C4-2B (cell line): ENCODE measurements around the gene ATG7.

Source experiments
- ZFX ChIP-seq: fragments of 450-650 bp; IDR thresholded peaks from 2 replicates; pipeline ENCODE4 v1.6.1; 2017
- TF ChIP-seq, protein P1 (sequence below): fragments of 450-650 bp; conservative IDR thresholded peaks from 2 replicates; pipeline ENCODE4 v1.5.1; 2017; ENCODE audit warnings: mild to moderate bottlenecking

DNA sequence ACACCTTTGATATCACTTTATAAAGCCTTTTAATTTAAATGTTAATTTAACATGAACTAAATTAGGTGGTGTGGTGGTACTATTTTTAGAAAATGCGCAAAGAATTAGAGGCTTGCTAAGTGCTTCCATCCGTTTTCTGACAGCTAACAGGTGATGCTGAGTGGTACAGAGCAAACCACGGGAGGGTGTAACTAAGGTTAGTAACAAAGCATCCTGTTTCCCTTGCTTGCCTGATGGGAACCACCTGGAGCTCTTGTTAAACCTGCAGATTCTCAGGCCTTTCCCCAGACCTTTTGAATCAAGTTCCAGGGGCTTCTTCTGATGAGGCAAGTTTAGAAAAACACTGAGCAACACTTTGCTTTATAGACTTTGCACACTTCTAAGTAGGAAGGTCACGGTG lies 101.0 kb downstream of the ATG7 start:
- TF ChIP-seq, protein P1, sequence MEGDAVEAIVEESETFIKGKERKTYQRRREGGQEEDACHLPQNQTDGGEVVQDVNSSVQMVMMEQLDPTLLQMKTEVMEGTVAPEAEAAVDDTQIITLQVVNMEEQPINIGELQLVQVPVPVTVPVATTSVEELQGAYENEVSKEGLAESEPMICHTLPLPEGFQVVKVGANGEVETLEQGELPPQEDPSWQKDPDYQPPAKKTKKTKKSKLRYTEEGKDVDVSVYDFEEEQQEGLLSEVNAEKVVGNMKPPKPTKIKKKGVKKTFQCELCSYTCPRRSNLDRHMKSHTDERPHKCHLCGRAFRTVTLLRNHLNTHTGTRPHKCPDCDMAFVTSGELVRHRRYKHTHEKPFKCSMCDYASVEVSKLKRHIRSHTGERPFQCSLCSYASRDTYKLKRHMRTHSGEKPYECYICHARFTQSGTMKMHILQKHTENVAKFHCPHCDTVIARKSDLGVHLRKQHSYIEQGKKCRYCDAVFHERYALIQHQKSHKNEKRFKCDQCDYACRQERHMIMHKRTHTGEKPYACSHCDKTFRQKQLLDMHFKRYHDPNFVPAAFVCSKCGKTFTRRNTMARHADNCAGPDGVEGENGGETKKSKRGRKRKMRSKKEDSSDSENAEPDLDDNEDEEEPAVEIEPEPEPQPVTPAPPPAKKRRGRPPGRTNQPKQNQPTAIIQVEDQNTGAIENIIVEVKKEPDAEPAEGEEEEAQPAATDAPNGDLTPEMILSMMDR: no peak
- TF ChIP-seq ZFX: no peak
